ENCODE measurements around the gene CCL25.

DNA sequence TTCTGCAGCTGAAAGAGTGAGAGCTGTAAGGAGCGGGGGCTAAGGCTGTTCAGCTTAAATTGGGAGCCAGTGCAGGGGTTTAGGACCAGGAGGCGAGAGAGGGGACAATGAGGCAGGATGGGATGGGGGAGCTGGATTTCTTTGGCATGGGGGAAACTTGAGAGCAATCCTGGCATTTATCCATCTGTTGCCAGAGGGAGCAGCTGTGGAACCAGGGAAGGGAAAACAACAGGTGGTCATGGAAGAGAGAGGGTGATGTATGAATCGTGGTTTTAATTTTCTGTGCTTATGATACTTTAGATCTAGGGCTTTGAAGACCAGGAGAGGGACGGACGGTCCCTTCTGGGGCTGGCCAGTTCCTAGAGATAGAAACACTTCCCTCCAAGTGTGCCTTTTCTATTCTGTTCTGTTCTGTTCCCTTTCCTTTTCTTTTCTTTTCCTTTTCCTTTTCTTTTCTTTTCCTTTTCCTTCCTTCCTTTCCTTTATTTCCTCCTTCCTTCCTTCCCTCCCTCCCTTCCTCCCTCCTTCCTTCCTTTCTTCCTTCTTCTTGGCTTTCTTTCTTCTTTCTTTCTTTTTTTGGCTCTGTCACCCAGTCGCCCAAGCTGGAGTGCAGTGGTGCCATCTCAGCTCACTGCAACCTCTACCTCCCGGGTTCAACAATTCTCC, 16.0 kb upstream of the CCL25 start:
- TF ChIP-seq, protein P1, sequence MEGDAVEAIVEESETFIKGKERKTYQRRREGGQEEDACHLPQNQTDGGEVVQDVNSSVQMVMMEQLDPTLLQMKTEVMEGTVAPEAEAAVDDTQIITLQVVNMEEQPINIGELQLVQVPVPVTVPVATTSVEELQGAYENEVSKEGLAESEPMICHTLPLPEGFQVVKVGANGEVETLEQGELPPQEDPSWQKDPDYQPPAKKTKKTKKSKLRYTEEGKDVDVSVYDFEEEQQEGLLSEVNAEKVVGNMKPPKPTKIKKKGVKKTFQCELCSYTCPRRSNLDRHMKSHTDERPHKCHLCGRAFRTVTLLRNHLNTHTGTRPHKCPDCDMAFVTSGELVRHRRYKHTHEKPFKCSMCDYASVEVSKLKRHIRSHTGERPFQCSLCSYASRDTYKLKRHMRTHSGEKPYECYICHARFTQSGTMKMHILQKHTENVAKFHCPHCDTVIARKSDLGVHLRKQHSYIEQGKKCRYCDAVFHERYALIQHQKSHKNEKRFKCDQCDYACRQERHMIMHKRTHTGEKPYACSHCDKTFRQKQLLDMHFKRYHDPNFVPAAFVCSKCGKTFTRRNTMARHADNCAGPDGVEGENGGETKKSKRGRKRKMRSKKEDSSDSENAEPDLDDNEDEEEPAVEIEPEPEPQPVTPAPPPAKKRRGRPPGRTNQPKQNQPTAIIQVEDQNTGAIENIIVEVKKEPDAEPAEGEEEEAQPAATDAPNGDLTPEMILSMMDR (IDR thresholded peaks at IDR 0.05 in 2 of 3, conservative IDR thresholded peaks at IDR 0.05 in 1 of 3; ENCODE audit: borderline replicate concordance in 1 of 3, insufficient read depth in 1 of 3, low read depth in 2 of 3, low read length in 2 of 3): no peak
- TF ChIP-seq EZH2 (IDR thresholded peaks at IDR 0.05): no peak
- TF ChIP-seq EZH2phosphoT487 (IDR thresholded peaks at IDR 0.05; ENCODE audit: borderline replicate concordance): no peak
- TF ChIP-seq POLR2AphosphoS5 (IDR thresholded peaks at IDR 0.05; ENCODE audit: low read depth, low read length): no peak
- TF ChIP-seq YY1 (IDR thresholded peaks at IDR 0.05; ENCODE audit: extremely low read depth, insufficient replicate concordance, low read depth, low read length): no peak
- TF ChIP-seq, protein P2, sequence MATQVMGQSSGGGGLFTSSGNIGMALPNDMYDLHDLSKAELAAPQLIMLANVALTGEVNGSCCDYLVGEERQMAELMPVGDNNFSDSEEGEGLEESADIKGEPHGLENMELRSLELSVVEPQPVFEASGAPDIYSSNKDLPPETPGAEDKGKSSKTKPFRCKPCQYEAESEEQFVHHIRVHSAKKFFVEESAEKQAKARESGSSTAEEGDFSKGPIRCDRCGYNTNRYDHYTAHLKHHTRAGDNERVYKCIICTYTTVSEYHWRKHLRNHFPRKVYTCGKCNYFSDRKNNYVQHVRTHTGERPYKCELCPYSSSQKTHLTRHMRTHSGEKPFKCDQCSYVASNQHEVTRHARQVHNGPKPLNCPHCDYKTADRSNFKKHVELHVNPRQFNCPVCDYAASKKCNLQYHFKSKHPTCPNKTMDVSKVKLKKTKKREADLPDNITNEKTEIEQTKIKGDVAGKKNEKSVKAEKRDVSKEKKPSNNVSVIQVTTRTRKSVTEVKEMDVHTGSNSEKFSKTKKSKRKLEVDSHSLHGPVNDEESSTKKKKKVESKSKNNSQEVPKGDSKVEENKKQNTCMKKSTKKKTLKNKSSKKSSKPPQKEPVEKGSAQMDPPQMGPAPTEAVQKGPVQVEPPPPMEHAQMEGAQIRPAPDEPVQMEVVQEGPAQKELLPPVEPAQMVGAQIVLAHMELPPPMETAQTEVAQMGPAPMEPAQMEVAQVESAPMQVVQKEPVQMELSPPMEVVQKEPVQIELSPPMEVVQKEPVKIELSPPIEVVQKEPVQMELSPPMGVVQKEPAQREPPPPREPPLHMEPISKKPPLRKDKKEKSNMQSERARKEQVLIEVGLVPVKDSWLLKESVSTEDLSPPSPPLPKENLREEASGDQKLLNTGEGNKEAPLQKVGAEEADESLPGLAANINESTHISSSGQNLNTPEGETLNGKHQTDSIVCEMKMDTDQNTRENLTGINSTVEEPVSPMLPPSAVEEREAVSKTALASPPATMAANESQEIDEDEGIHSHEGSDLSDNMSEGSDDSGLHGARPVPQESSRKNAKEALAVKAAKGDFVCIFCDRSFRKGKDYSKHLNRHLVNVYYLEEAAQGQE (IDR thresholded peaks at IDR 0.05; ENCODE audit: low read depth): no peak
- TF ChIP-seq, protein P3, sequence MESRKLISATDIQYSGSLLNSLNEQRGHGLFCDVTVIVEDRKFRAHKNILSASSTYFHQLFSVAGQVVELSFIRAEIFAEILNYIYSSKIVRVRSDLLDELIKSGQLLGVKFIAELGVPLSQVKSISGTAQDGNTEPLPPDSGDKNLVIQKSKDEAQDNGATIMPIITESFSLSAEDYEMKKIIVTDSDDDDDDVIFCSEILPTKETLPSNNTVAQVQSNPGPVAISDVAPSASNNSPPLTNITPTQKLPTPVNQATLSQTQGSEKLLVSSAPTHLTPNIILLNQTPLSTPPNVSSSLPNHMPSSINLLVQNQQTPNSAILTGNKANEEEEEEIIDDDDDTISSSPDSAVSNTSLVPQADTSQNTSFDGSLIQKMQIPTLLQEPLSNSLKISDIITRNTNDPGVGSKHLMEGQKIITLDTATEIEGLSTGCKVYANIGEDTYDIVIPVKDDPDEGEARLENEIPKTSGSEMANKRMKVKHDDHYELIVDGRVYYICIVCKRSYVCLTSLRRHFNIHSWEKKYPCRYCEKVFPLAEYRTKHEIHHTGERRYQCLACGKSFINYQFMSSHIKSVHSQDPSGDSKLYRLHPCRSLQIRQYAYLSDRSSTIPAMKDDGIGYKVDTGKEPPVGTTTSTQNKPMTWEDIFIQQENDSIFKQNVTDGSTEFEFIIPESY (IDR thresholded peaks at IDR 0.05; ENCODE audit: extremely low read depth, insufficient replicate concordance, low read length): no peak
- no peak for TF ChIP-seq POLR2A (IDR thresholded peaks at IDR 0.05; ENCODE audit: borderline replicate concordance, extremely low read depth, insufficient read depth, insufficient read length)
- no peak for TF ChIP-seq SIN3A (IDR thresholded peaks at IDR 0.05; ENCODE audit: low read depth)
- TF ChIP-seq SRF (IDR thresholded peaks at IDR 0.05; ENCODE audit: low read depth): no peak
- no peak for TF ChIP-seq MAX (IDR thresholded peaks at IDR 0.05)
- no peak for TF ChIP-seq TCF7L2 (IDR thresholded peaks at IDR 0.05; ENCODE audit: borderline replicate concordance, extremely low read depth, insufficient read depth, insufficient read length)
- no peak for TF ChIP-seq RAD21 (IDR thresholded peaks at IDR 0.05; ENCODE audit: low read depth)
- no peak for TF ChIP-seq SP1 (IDR thresholded peaks at IDR 0.05; ENCODE audit: low read depth)

All from HCT116 (cell line).